Loucy (cell line): ENCODE data around the gene DNAJA3.

Experiments used
- H2AFZ ChIP-seq: fragments of 200-600 bp; sonication (generic); 2 replicates; pipeline ENCODE4 v1.6.0; 2016; ENCODE audit warnings: antibody characterized with exemption, mild to moderate bottlenecking, low read length, moderate library complexity
- H3F3A ChIP-seq: fragments of 200-600 bp; 2 replicates; pipeline ENCODE4 v1.6.0; 2016; ENCODE audit warnings: antibody characterized with exemption, low read depth, mild to moderate bottlenecking
- H3K27me3 ChIP-seq: fragments of 200-600 bp; sonication (generic); 2 replicates; pipeline ENCODE4 v1.6.1; 2014; ENCODE audit warnings: low read length, mild to moderate bottlenecking; ENCODE audit not compliant: insufficient read depth, poor library complexity, severe bottlenecking
- H3K36me3 ChIP-seq: fragments of 200-600 bp; sonication (generic); 2 replicates; pipeline ENCODE4 v1.6.1; 2016; ENCODE audit warnings: low read length; ENCODE audit not compliant: insufficient read depth
- H3K4me1 ChIP-seq: fragments of 200-600 bp; sonication (generic); 2 replicates; pipeline ENCODE4 v1.5.1; 2014; ENCODE audit warnings: low read length, mild to moderate bottlenecking; ENCODE audit not compliant: insufficient read depth, poor library complexity, severe bottlenecking
- H3K4me2 ChIP-seq: fragments of 200-600 bp; sonication (generic); 2 replicates; pipeline ENCODE4 v1.6.0; 2014; ENCODE audit warnings: antibody characterized with exemption, low read length, low read depth, mild to moderate bottlenecking; ENCODE audit not compliant: poor library complexity, severe bottlenecking
- H3K4me3 ChIP-seq: fragments of 200-600 bp; sonication (generic); 2 replicates; pipeline ENCODE4 v1.5.1; 2014; ENCODE audit warnings: low read length, mild to moderate bottlenecking, mixed read lengths; ENCODE audit not compliant: poor library complexity, severe bottlenecking
- H3K79me2 ChIP-seq: fragments of 200-600 bp; sonication (generic); 2 replicates; pipeline ENCODE4 v1.6.1; 2014; ENCODE audit warnings: low read length; ENCODE audit not compliant: insufficient read depth
- H3K9ac ChIP-seq: fragments of 200-600 bp; sonication (generic); 2 replicates; pipeline ENCODE4 v1.6.0; 2014; ENCODE audit warnings: mild to moderate bottlenecking, low read depth, low read length, moderate library complexity; ENCODE audit not compliant: poor library complexity, severe bottlenecking
- H3K9me2 ChIP-seq: fragments of 200-600 bp; sonication (generic); replicated peaks from 2 replicates; pipeline ENCODE4 v1.6.1; 2016; ENCODE audit warnings: low read depth, low read length, mixed read lengths
- H3K9me3 ChIP-seq: fragments of 200-600 bp; sonication (generic); 2 replicates; pipeline ENCODE4 v1.6.1; 2014; ENCODE audit warnings: mild to moderate bottlenecking, antibody characterized with exemption, low read length, low read depth; ENCODE audit not compliant: insufficient read depth
- H4K20me1 ChIP-seq: fragments of 200-600 bp; sonication (generic); 2 replicates; pipeline ENCODE4 v1.6.0; 2014; ENCODE audit warnings: antibody characterized with exemption, low read length, mild to moderate bottlenecking; ENCODE audit not compliant: insufficient read depth, poor library complexity, severe bottlenecking
- CTCF ChIP-seq: fragments of 200-600 bp; sonication (generic); conservative IDR thresholded peaks from 2 replicates; pipeline ENCODE4 v1.5.1; 2014; ENCODE audit warnings: mild to moderate bottlenecking, antibody characterized with exemption, low read length
- EZH2phosphoT487 ChIP-seq: fragments of 200-600 bp; IDR thresholded peaks from 2 replicates; pipeline ENCODE4 v1.6.1; 2018; ENCODE audit warnings: antibody characterized with exemption, mild to moderate bottlenecking, moderate library complexity, borderline replicate concordance

The DNAJA3 gene

GRCh38 chr16:4474192-4474961, 48.7 kb downstream of the DNAJA3 start, which contains the start of gene NMRAL1:
Gene NMRAL1 (minus strand): TSS chr16:4474625. CDS start chr16:4474132, 493 bp downstream.
- Histone ChIP-seq H3K79me2 (peaks cover 47% of the 10 kb centered on the region), H3K4me2 (peak within 1 kb of the TSS; percentile 73), H3K4me1 (peaks cover 8% of the 10 kb centered on the region), H3K9me3 (no peaks in the 10 kb centered on the region), H2AFZ (0 out of 2 replicates have a peak within 1 kb of the TSS, but pooled peaks have one; percentile 36), H3K9ac (peak within 1 kb of the TSS; percentile 94), H3K9me2 (no peaks in the 10 kb centered on the region), H3F3A (no peaks in the 10 kb centered on the region), H3K36me3 (no peaks in the 10 kb centered on the region), H3K27me3 (no peaks in the 10 kb centered on the region), H4K20me1 (no peaks in the 10 kb centered on the region), H3K4me3 (peak within 1 kb of the TSS; percentile 84)
- TF ChIP-seq EZH2phosphoT487 (no peak), CTCF (no peak)

DNA sequence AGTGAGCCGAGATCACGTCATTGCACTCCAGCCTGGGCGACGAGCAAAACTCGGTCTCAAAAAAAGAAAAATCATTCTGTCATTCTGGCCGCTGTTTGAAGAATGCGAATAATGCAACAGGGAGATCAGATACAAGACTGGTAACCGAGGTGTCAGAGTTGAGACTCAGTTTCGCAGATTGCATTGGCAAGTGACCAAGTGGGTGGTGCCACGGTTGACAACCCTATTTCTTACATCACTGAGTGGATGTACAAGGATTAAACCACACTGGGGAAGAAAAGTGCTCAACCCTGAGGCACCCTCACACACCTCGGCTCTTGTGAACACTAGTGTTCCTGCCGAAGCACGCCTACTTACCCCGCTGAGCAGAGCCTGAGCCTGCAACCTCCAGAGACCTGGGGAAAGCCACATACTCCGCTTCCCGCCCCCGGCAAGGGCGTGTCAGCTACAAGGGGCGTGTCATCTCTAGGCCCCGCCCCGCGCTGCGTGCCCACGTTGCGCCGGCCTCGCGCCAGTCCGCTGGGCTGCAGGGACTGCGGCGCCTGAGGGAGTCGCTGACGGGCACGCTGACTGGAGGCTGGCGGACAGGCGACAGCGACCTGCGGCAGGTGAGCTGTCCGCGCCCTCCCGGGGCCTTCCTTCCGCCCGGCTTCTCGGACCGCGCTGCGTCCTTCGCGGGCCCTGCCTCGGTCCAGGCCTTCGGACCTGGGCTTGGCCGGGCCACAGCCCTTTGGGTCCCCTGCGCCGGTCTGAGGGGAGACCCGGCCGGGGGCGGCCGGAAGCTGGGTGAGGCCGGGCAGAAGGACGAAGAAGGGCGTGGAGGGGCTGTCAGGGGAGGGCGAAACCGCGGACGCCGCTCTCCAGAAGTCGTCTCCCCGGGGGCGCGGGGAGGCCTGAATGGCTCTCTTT, 50.5 kb downstream of the DNAJA3 start, which contains the start of gene HMOX2:
HMOX2 (plus strand) TSS at position 519 of the 909 bp plus-strand sequence. CDS start 29,127 bp downstream, outside the sequence.
- Histone ChIP-seq H4K20me1 (no peaks in the 10 kb centered on the region), H3F3A (no peaks in the 10 kb centered on the region), H3K27me3 (no peaks in the 10 kb centered on the region), H2AFZ (peak within 1 kb of the TSS; percentile 55; the same call in 1 of the 2 replicates), H3K9me2 (no peaks in the 10 kb centered on the region), H3K36me3 (no peaks in the 10 kb centered on the region), H3K4me1 (peaks cover 8% of the 10 kb centered on the region), H3K9me3 (no peaks in the 10 kb centered on the region), H3K79me2 (peaks cover 47% of the 10 kb centered on the region), H3K4me3 (peak within 1 kb of the TSS; percentile 84), H3K9ac (peak within 1 kb of the TSS; percentile 94), H3K4me2 (peak within 1 kb of the TSS; percentile 74)
- no peak for TF ChIP-seq EZH2phosphoT487
- TF ChIP-seq CTCF = peak; percentile 38

- peaks cover 45% of the 10 kb centered on the region for H3K79me2 ChIP-seq
- no peaks in the 10 kb centered on the region for H3F3A ChIP-seq
- H3K27me3 ChIP-seq = no peaks in the 10 kb centered on the region
- H3K9ac ChIP-seq = no peak overlapping the region
- H3K36me3 ChIP-seq = no peaks in the 10 kb centered on the region
- TF ChIP-seq CTCF (peak; percentile 30), EZH2phosphoT487 (no peak)
- peak overlapping the region; percentile 74 for H3K4me2 ChIP-seq
- H3K4me1 ChIP-seq = peaks cover 5% of the 10 kb centered on the region
- H3K9me3 ChIP-seq = no peaks in the 10 kb centered on the region
- H2AFZ ChIP-seq = no peak overlapping the region
- peak overlapping the region; percentile 81 for H3K4me3 ChIP-seq
- no peaks in the 10 kb centered on the region for H4K20me1 ChIP-seq
- no peaks in the 10 kb centered on the region for H3K9me2 ChIP-seq
These were observed 52.3 kb downstream of the DNAJA3 start for GRCh38 chr16:4477966-4478365.
